Activated CD4-positive, alpha-beta T cell treated with anti-CD3 and anti-CD28 coated beads, Interleukin-10, Interleukin-2, amounts not matched to agents 100 ng/mL and 50 ng/mL, durations not matched to agents 16 hours and 8 hours (primary cell): ENCODE measurements around the gene NTF3.

Experiments
- DNase-seq: peaks from one replicate; pipeline ENCODE4 v3.0.0-alpha.2; 2020

NTF3 gene

GRCh38 chr12:5489760-5490406, 58.0 kb downstream of the NTF3 start:
- no peak for DNase-seq

- no peak for DNase-seq
Measured at GRCh38 chr12:5492562-5492961, 60.7 kb downstream of the NTF3 start.

DNA sequence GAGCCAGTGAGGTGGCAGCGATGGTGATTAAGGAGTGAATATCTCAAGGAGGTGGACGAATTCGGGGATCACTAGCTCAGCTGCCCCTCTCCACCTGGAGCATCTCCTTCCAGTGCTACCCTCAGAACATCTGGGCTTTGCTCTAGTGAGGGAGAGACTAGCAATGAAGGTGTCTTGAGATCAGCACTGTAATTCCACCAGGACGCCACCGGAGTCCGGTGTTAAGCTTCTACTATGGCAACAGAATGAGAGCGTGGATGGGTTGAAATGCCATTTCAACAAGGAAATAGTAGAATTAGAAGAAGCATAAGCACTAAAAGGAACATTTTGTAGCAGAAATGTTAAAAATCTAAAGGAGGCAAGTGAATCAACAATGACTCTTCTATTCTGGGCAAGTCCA, 61.1 kb downstream of the NTF3 start:
- no peak for DNase-seq

- DNase-seq: no peak
Measured at GRCh38 chr12:5494343-5494742, 62.4 kb downstream of the NTF3 start.

DNA sequence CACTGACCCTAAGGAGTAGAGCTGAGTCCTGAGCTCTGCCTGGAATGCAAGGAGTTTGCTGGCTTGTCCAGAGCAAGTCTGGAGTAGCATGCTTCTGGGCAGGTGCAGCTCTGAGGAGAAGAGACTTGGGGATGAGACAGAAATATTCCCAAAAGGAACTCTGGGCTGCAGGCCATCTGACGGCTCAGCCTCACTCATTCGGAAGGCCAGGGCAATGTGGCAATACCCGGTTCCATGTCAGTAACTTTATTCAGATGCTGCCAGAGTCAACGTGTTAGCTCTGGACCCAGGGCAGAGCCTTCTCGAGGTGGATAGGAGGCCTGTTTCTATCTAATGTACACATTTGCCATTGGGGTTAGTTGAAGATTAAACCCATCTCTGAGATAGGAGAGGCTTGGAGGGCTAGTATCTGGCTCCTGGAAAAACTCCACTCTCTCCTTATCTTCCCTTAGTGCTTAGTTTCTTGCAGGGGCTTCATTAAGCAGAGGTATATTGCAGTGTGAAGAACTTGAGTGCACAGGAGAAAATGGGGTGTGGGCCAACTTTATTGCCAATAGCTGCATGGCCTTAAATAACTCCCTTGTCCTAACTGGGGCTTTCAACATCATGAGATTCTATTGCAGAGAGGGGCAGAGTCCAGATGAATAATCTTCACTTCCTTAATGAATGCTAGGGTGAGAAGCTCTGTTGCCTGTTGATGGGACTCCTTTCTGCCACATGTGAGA, 65.6 kb downstream of the NTF3 start:
- DNase-seq: no peak

- no peak for DNase-seq
Measured at GRCh38 chr12:5498076-5498475, 66.2 kb downstream of the NTF3 start.

DNA sequence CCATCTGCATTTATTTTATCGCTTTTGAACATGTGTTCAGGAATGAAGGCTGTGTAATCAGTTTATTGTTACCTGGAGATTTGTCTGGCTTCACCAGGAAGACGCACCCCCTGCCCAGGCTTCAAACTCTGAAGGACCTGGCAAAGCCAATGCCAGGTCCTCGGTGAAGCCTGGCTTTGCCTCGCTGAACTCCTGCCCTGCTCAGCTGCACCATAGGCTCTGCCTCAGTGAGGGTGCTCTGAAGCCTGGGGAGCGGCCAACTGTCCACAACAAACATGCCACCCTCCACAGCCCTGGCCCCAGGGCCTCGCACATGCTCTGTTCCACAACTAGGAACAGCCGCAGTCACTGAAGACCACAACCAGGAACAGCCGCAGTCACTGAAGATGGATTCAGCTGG, 66.9 kb downstream of the NTF3 start:
- DNase-seq: no peak

GRCh38 chr12:5499566-5500330, 67.8 kb downstream of the NTF3 start:
- no peak for DNase-seq

DNA sequence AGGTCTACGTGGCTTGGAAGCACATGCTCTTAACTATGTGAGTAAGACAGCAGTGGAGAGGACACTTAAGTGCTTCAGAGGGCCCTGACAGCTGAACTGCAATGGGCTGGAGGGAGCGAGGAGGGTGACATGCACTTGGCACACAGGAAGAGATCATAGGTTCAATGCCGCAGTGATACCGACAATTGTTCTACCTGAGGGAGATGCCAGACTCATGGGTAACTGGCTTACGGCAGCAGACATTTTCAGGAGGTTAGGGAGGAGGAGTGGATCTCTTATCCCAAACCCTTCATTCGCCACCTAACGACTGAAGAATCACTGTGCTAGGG, 68.4 kb downstream of the NTF3 start:
- DNase-seq: no peak

GRCh38 chr12:5503774-5504173, 71.9 kb downstream of the NTF3 start:
- no peak for DNase-seq

DNA sequence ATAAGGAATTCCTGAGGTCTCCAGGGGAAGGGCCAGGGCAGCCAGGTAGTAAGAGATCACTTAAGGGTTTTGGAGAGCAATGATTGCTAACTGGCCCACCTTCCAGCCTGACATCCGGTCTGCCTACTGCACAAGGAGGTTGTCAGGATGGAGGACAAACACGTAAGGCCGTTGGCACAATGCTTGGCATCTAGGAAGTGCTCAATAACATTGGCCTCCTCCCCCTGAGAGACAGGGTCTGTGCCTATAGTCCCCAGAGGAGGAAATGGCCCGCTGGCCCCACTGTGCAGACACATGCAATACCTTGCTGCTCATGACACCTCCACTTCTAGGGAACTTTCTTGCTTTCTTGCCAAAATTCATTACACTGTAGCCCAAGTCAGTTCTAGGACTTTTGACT, 73.2 kb downstream of the NTF3 start:
- DNase-seq: no peak

GRCh38 chr12:5505751-5506150, 73.8 kb downstream of the NTF3 start:
- DNase-seq: no peak

- DNase-seq: no peak
Measured at GRCh38 chr12:5506295-5506694, 74.4 kb downstream of the NTF3 start.

DNA sequence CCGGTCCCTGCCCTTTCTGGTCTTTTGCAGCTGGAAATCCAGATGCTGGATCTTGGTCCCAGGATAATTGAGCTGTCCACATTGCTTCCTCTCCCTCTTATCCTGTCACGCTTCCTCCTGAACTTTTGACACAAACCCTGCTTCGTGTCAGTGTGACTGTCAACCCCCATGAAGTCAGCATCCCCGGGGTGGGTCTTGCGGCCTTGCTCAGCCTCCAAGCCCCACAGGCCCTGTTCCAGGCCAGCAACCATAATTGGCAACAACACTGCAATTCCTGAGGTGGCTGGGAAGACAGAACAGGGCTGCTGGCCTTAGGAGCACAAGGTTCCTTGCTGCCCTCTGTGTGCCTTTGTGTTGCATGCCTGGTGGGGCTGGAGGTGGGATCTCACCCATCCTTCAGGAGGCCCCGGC, 74.9 kb downstream of the NTF3 start:
- no peak for DNase-seq

DNA sequence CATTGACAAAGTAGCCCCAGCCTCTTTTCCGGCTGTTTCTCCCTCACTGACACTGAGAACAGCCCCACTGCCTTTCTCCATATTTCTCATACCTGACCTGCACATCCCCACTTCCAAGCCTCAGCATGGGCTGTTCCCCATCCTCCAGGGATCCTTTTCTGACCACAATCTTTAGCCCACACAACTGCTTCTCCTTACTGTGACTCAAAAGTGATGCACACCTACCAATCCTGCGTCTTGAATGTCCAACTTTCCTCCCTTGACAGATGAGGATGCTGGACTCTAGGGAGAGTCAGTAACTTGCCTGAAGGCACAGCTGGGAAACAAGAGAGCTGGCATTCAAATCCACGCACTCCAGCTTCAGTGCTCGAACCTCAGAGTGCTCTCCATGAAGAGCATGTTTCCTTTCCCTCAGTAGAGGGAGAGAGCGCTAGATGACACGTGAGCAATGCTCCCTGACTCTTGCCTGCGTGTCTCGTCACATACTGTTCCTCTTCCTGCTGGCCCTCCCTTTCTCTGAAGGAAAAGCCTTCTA, 75.6 kb downstream of the NTF3 start:
- DNase-seq: no peak

DNA sequence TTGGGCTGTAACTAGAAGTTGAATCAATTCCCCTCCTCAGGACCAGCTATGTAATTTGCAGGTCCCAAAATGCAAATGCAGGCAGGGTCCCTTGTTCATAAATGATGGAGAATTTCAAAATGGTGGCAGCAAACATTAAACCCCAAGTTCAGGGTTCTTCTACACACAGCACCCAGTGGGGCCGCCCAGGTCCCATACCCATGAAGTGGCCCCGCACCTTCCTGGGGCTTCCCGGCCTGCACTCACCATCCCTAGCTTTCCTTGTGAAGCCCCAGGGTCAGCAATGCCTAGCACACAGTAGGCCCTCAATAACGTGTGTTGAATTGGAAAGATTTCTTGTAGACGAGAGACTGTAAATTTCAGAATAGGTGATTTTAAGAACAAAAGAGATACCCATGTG, 76.0 kb downstream of the NTF3 start:
- no peak for DNase-seq

DNA sequence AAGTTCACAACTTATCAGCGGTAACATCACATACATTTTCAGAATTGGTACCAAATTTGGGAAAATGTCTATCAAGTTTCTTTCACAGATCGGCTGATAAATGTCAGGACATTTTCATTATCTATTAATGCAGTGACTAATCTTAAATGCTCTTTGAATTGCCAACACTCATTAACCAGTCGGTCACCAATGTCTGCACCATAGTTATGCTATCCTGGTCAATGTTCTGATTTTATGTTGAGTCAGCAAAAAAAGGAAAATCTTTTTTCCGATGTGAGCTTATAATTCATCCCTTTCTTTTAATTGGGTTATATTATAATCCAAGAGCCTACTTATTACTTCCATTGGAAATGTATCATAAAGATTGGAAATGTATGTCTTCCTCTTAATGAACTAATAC, 77.2 kb downstream of the NTF3 start:
- DNase-seq: no peak

- DNase-seq: no peak
Measured at GRCh38 chr12:5509557-5509956, 77.6 kb downstream of the NTF3 start.

GRCh38 chr12:5510251-5510805, 78.4 kb downstream of the NTF3 start:
- DNase-seq: no peak

DNA sequence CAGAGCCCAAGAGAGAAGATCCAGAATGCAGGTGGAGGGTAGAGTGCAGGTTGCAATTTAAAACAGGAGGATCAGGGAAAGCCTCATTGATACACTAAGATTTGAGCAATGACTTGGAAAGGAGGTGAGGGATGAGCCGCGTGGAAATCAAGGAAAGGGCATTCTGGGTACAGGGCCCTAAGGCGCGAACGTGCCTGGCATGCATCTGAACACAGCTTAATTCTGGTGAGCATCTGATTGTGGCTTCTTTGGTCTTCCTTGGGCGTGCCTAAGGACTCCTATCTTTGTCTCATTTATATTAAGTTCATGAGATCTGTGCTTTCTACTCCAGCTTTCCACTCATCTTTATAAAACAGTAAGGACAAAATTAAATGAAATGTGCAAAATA, 79.3 kb downstream of the NTF3 start:
- DNase-seq: no peak

DNA sequence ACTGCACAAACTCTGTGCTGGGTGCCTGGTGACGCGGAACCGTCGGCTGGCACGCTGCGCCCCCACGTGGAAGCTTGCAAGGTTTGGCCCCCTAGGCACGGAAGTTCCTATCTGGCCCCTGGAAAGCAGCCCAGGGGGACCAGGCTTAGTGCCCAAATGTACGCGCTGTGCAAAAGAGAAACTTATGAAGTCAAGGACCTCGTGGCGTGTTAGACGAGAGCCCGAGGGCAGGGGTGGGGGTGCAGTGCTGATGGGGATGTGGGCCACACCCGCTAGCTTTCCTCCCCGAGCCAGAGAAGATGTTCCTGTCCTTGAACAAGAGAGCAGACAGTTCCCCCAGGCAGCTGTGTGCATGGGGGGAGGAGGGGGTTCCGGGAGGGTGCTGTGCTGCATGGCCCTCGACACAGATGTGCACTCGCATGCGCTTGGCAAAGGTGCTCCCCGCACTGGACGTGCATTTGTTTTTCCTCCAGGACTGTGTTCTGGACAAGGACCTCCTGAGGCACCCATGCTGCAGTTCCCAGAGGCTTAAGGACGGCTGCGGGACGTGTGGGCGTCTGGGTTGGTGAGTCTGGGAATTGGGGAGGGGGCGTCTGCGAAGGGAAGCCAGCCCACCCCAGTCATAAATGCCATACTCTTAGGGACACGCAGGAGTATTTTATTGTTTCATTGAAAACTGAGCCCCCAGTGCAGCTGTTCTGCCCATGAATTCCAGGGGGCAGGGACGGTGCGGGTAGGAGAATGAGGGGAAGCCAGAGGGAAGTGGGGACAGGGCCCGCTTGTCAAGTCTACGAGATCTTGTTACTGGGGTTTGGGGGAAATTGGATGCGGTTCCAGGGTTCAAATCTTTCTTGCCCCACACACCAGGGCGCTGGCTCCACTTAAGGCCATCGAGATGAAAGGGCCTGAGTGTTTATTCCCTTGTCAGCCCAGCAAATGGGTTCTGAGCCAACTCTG, 80.0 kb downstream of the NTF3 start:
- DNase-seq: peak; percentile 17

GRCh38 chr12:5512601-5512970, 80.7 kb downstream of the NTF3 start:
- DNase-seq: no peak

GRCh38 chr12:5513406-5513805, 81.5 kb downstream of the NTF3 start:
- DNase-seq: no peak
